Kidney capillary endothelial cell (primary cell): Measurements from ENCODE around the gene EFCAB13.

ENCODE experiments used
- DNase-seq: peaks from one replicate; pipeline ENCODE4 v3.0.0-alpha.2; 2018; ENCODE audit warnings: low spot score

The EFCAB13 gene

DNA sequence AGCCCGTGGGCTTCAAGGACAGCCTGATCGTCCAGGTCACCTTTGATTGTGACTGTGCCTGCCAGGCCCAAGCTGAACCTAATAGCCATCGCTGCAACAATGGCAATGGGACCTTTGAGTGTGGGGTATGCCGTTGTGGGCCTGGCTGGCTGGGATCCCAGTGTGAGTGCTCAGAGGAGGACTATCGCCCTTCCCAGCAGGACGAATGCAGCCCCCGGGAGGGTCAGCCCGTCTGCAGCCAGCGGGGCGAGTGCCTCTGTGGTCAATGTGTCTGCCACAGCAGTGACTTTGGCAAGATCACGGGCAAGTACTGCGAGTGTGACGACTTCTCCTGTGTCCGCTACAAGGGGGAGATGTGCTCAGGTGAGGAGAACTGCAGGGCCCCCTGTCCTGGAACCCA lies 31.5 kb upstream of the EFCAB13 start:
- no peak for DNase-seq

DNA sequence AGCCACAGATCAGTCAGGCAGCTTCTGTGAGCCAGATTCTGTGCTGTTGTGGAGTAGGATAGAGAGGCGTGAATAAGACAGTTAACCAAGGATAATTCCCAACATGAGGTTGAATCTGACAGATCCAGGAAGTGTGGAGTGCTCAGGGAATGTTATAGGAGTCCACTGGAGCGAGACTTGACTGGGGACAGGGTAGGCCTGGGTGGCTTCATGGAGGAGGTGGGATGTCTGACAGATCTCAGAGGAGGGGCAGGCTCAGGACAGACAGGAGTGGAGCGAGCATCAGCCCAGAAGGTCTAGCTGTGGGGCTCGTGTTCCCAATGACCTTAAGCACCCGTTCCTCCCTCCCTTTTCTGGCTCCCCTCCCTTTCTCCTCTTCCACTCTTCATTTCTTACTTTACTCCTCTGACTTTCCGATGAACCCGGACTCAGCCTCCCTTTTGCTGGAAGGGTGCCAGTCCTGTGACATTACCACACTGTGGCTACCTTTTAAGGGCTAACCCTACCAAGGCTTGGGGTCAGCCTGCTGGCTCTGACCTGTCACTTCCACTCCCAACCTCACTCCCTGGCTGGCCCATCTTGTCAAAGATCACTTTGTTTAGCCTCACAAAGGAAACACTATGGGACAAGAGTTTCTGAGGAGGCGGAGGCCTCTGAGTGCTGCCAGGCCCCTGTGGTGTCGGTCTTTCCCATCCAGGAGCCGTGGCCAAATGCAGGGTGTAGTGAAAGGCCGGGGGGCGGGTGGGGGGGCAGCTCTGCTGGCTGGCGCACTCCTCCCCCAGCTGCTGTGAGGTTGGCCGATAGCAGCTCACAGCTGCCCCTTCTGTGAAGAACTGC lies 28.5 kb upstream of the EFCAB13 start:
- no peak for DNase-seq

DNA sequence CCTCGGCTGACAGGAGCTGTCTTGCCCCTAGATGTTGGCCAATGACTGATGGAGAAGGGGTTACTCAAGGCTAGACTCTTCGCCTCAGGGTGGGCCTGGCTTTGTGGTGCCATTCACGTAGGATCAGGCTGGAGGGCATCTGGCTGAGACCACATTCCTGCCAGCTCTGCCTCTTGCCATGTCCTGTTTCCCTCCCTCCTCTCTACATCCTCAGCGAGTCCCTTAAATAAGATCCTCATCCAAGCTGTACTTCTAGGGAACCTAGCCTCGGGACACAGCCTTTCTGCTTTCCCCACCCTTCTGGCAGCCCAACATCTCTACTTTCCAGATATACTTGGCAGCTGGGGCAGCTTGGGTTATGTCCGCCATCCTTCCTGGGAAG lies 27.9 kb upstream of the EFCAB13 start:
- DNase-seq: no peak

DNA sequence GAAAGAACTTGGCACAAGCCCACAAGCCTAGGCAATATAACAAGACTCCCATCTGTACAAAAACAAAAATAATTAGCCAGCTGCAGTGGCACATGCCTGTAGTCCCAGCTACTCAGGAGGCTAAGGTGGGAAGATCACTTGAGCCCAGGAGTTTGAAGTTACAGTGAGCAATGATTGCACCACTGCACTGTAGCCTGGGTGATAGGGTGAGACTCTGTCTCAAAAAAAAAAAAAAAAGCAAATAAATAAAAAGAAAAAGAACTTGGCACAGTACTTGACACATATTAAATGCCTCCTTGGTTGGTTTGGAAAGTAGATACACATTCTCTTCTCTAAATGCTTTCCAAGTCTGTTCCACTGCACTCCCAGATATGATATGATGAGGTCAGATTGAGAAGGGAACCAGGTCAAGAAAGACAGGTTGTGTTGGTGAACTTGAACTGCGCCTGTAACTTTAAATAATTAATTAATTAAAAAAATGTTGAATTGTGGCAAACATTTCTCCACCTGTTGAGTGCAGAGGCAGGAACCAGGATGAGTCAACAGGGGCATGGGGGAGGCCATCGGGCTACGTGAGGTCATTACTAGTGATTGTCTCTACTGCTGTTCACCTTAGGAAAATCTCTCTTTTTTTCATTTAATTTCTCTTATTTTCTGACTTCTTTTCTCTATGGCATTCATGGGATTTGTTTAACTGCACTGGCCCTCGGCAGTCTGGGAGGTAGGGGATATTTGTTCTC lies 25.9 kb upstream of the EFCAB13 start:
- DNase-seq: no peak

DNA sequence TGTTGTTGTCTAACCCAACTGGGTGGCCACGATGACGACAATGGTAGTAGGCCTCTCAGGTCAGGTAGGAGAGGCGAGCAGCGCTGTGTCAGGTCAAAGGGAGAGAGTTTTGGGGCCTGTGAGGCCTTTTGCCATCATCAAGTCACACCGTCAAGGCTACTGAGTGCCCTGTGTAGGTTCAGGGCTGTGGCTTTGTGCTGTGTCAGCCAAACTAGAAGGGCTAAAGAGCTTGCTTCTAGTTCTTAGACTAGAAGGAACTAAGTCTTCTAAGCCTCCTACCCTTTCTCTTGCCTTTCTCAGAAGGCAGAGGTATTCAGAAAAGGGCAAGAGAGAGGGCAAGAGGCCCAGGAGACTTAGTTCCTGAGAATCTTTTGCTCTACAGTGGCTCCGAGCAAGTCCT lies 25.0 kb upstream of the EFCAB13 start:
- DNase-seq: no peak

DNA sequence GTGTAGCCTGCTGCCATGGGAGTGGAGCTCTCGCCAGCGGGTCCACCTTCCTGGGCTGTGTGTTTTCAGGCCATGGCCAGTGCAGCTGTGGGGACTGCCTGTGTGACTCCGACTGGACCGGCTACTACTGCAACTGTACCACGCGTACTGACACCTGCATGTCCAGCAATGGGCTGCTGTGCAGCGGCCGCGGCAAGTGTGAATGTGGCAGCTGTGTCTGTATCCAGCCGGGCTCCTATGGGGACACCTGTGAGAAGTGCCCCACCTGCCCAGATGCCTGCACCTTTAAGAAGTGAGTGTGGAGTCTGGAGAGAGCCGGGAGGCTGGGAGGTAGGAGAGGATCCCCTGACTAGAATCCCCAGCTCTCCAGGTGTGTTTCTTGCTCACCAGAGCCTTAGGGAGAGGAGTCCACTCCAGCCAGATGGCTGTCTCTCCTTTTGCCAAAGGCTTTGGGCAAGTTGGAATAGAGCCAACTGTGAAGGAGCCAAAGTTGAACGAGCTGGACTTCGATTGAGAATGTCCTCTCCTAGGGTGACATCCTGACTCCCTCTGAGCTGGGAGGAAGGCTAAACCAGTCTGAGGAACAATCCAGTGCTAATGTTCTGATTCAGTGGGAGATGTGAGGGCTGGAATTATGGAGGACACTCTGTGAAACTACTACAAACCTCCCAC lies 24.4 kb upstream of the EFCAB13 start:
- DNase-seq: no peak

DNA sequence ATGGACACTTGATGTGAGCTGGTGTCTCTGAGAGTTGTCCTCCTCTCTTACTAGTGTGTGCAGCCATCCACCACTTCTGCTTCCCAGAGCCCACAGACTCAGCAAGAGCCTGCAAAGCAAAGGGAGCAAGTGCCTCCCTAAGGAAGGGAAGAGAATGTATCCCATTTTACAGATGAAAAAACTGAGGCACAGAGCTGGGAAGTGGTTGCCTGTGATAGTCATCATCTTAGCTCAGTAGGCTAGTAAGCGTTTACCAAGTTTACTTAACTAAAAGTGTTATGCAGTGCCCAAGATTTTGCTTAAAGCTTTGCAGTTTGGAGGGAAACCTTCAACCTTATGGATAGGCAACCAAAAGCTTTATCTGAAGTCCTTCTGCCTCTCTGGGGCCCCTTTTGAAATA lies 23.0 kb upstream of the EFCAB13 start:
- DNase-seq: no peak

DNA sequence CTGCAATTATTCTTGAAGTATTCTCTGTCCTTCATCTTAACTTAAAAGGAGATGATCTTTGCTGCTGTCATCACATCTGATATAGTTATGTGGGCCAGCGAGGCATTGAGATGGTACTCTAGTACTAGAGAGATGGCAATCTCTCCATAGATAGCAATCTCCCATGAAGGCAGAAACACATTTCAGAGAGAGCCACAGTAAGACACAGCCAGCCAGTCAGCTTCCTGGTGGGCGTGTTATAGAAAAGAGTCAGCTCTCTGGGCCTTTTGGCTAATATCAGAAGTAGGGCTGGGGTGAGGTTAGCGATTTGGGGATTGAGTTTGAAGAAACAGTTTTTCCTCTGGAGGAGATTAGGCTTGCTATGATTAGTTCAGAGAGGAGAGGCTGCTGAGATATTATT lies 22.6 kb upstream of the EFCAB13 start:
- DNase-seq: no peak

DNA sequence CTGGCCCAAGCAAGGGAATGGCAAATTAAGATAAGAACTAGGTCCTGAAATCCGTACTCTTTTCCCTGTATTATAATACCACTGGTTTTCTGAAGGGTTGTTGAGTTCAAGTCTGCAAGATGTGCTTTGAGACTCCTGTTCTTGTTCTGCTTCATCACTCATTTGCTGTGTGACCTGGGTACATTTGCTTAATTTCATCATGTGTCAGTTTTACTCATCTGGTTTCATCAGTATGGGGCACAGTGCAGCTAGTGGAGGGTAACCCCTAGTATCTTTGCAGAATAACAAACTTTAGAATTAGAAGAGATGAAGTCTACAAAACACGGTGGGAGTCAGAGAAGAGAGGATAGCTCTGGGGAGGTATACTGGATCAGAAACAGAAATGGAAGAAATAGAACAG lies 21.9 kb upstream of the EFCAB13 start:
- DNase-seq: no peak

DNA sequence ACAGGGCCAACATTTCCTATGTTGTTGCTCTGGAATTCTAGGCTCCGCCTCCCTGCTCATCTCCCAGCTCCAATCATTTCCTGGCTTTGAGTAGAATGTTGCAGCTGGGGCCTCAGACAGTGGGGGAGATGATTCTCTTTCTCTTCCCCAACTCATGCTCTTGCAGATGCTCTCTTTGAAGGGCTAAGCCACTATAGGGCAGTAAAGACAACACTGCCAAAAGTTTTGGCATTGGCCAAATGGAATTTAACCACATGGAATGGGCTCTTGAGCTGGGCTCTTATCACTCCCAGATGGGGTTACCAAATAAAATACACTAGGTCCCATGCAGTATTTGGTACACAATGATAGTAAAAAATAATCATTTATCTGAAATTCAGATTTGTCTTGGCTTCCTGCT lies 19.6 kb upstream of the EFCAB13 start:
- no peak for DNase-seq

DNA sequence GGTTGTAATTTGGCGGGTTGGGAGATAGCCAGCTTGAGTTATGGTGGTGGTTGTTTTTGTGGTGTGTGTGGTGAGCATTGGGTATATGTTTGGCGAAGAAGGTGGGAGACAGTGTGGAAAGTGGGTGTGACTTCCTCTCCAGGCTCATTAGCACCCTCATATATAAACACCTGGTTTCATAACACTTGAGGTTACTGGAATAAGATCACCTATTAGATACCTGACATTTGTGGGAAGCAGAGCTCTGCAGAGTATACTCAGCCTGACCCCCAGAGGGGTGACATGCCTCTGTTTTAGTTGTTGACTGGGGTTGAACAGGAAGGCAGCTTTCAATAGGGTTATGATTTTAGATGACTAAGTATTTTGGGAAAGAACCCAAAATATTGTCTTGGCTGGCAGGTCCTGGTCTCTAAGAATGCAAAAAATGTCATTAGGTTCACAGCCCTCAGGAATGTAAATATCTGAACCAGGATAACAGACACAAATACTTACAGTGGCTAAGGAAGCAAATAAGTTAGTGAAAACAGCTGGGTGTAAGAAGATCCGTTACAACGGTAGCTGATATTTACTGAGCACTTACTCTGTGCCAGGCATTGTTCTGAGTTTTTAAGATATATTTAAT lies 18.3 kb upstream of the EFCAB13 start:
- DNase-seq: peak; percentile 63

DNA sequence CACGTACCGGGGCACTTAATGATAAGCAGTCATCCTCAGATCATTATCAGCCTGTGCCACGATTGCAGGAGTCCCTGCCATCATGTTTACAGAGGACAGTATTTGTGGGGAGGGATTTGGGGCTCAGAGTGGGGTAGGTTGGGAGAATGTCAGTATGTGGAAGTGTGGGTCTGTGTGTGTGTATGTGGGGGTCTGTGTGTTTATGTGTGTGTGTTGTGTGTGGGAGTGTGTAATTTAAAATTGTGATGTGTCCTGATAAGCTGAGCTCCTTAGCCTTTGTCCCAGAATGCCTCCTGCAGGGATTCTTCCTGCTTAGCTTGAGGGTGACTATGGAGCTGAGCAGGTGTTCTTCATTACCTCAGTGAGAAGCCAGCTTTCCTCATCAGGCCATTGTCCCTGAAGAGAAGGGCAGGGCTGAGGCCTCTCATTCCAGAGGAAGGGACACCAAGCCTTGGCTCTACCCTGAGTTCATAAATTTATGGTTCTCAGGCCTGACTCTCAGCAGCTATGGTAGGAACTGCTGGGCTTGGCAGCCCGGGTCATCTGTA lies 13.5 kb upstream of the EFCAB13 start:
- DNase-seq: no peak

DNA sequence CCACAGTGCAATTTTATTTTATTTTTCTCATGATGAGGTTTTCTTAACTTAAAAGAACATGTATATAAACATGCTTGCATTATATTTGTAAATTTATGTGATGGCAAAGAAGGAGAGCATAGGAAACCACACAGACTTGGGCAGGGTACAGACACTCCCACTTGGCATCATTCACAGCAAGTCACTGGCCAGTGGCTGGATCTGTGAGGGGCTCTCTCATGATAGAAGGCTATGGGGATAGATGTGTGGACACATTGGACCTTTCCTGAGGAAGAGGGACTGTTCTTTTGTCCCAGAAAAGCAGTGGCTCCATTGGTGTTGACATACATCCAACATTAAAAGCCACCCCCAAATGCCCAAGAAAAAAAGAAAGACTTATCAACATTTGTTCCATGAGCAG lies 12.3 kb upstream of the EFCAB13 start:
- DNase-seq: no peak

DNA sequence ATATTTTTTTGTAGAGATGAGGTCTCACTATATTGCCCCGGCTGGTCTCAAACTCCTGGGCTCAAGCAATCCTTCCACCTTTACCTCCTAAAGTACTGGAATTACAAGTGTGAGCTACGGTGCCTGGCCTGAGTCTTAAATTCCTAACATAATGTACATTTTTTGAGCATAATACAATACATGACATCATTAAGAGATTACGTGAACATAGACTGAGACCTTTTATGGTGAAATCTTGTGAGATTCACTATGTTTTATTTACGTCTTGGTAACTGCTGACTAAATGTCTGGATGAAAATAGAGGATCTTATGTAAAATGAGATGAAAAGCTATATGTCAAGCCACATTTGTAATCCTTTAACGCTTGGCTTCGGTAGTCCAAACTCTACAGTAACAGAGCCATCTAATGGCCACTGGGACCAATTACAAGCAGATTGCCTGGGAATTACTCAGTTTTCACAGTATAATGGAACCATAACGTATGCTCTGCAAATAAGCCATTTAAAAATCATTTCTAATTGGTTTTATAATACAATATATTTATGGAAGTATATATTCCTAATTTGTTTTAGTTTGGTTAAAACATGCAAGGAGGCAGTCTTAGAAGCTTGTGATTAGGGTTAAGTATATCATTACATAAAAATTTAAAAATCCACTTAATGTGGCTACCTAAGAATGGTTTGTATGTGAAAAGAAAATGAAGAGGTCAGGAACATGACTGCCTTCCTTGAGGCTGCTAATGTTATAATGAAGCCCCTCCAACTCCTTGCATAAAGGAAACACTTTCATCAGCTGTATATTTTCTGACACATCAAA lies 8.1 kb upstream of the EFCAB13 start:
- peak; percentile 77 for DNase-seq

DNA sequence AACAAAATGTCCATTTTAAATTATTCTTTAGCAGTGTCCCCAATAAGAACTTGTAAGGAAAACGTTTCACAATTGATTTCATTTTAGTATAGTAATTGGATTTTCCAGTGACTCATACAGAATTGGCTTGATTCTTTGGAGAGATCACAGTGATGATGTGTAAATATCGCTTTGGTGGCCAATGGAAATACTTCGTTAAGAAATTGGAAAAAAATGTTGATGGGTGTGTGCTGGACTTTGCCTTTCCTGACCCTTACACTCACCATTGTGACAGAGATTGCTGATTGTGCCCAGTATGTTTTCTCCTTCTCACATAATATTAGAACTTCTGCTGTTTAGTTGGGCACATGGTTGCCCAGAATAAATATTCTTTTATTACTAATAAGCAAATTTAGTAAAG lies 7.4 kb upstream of the EFCAB13 start:
- no peak for DNase-seq

DNA sequence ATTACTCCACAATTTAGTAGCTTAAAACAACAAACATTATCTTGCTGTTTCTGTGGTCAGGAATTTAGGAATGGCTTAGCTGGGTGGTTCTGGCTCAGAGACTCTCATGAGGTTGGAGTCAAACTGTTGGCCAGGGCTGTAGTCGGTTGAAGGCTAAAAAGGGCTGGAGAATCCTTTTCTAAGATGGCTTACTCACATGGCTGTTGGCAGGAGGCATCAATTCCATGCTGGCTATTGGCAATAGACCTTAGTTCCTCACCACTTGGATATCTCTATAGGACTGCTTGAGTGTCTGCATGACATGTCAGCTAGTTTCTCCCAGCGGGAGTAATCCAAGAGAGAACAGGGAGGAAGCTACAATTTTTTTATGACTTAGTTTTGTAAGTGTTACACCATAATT lies 6.6 kb upstream of the EFCAB13 start:
- DNase-seq: no peak

DNA sequence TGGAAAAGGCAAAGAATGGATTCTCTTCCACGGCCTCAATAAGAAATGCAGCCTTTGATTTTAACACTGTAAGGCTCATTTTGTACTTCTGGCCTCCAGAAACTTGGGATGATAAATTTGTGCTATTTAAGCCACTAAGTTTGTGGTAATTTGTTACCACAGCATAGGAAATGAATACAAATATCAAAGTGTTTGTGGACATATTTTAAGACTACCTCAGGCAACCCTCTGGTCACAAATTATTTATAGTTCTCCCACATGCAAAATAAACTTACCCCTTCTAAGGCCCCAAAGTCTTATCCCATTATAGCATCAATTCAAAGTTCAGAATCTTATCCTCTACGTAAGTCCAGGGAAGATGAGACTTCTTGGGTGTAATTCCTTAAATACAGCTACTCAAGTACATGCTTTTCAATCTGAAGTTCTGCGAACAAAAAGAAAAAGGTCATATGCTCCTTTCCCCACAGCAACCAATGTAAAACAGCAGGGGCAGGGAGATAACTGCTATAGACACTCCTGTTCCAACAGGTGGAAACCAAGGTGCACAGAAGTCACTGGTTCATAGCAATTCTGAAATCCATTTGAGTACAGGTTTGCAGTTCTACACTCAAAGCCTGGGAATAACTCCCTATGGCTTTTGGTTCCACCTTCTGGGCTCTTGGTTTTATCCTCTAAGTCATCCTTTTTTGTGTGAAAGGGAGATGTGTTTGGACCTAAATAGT lies 5.4 kb upstream of the EFCAB13 start:
- DNase-seq: no peak

DNA sequence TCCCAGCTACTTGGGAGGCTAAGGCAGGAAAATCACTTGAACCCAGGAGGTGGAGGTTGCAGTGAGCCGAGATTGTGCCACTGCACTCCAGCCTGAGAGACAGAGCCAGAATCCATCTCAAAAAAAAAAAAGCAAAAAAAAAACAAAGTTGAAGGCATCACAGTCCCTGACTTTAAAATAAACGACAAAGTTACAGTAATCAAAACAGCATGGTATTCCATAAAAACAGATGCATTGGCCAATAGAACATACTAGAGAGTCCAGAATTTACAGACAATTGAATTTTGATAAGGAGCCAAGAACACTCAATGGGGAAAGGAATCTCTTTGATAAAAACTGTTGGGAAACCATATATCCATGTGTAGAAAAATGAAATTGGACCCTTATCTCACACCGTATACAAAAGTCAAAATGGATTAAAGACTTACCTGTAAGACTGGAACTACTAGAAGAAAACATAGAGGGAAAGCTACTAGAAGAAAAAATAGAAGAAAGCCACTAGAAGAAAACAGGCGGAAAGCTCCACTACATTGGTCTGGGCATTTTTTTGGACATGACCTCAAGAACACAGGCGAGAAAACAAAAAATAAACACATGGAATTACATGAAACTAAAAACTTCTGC lies 2.8 kb upstream of the EFCAB13 start:
- DNase-seq: no peak

DNA sequence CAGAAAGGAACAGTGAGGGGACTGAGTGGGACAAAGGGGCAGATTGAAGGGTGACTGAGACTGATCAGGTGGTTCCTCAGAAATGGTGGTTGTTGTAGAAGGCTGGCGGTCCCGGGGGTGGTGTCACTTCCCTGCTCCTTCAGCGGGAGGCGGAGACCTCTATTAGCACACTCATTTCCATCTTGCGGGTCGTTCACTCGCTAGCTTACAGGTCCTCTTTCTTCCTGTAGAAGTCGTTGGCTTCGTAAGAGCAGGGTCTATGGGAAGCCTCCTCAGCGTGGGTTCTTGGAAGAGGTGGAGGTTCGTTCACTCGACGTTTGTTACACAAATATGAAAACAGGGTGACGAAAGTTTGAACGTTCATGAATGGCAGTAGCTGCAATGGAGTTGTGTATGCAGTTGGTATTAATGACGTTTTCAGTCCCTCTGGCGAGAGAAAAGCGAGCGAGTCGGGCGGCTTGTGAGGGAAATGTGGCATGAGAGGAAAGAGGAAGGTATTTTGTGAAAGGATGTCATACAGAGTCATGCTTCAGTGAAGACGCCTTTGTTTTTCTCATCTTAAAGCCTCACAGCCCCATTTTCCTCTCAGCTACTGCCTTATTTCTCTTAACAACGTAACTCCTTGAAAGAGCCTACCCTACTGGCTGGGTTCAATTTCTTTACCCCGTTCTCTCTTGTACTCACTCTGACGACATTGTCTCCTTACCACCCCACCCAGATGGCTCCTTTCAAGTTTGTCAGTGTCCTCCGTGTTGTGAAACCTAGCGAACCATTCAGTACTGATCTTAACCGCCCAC lies 667 bp downstream of the EFCAB13 start:
- DNase-seq: no peak

DNA sequence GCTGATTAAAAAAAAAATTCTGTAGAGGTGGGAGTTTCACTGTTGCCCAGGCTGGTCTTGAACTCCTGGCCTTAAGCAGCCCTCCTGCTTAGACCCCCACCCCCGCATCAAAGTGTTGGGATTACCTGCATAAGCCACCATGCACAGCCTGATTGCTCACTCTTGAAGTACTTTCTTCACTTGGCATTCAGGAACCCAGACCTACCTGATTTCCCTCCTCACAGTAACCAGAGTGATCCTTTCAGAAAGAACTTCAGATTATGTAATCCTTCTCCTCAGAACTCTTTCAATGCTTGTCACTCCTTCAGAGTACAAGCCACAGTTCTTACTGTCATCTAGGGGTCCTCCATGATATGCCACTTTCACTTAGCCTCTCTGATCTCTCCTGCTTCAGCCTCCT lies 1.4 kb downstream of the EFCAB13 start:
- DNase-seq: no peak
